ENCODE data around the gene ZC3H15. TPM values are rescaled to one million over a fixed set of nuclear protein-coding genes. Genes with fewer than 3 reads are reported as not detected.

ZC3H15 gene
- total and polyA plus RNA-seq, 2 of the 8 experiments (the other 6 are each of a cell fraction or from before 2014, with no cell fraction given), result 32.0 to 80.8 TPM

DNA sequence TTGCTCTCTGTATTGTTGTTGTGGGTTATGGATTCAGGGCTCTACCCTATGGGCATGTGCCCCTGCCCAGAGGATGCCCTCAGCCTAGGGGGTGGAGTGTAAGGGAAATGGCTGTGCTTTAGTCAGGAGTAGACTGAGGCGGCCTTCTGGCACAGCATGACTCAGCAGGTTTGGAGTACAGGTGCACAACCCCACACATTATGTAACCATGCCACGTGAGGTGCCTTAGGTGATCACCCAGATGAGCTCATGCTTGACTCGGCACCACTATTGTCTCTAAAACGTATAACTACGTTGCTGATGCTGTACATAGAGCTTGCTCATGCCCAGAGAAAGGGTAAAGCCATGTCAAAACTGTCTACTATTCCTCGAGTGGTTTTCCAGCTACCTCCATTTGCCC lies 48.3 kb upstream of the ZC3H15 start:
- ChIA-PET POLR2A (ENCODE audit: partially characterized antibody) (no interaction called here), CTCF (ENCODE audit: partially characterized antibody) (no interaction called here)
- Histone ChIP-seq H3K4me1 (replicated peaks in 1 of 4; ENCODE audit: control insufficient read depth in 3 of 4, insufficient read depth in 4 of 4, low read length in 3 of 4) (no peaks in the 10 kb centered on the region), H3K18ac (ENCODE audit: extremely low read depth, low read length) (no peak overlapping the region), H3K79me1 (ENCODE audit: low read depth, low read length) (no peaks in the 10 kb centered on the region), H3K23me2 (ENCODE audit: low read depth, low read length) (no peaks in the 10 kb centered on the region), H3K4me3 (ENCODE audit: extremely low read depth in 1 of 4, insufficient read depth in 2 of 4, low read depth in 3 of 4, low read length in 4 of 4) (no peak overlapping the region), H3K4me2 (ENCODE audit: insufficient read depth in 1 of 2, low read depth in 2 of 2, low read length in 2 of 2) (no peak overlapping the region), H2BK120ac (replicated peaks; ENCODE audit: low read depth, low read length) (no peak overlapping the region), H4K20me1 (replicated peaks in 1 of 2; ENCODE audit: control insufficient read depth in 1 of 2, insufficient read depth in 2 of 2, low read length in 2 of 2) (no peaks in the 10 kb centered on the region), H4K91ac (replicated peaks; ENCODE audit: insufficient read length, low read length) (no peak overlapping the region), H2AK5ac (ENCODE audit: low read depth, low read length) (no peak overlapping the region), H2BK12ac (ENCODE audit: low read depth, low read length) (no peak overlapping the region), H3K36me3 (ENCODE audit: control insufficient read depth in 2 of 4, insufficient read depth in 4 of 4, low read length in 3 of 4) (0 out of 8 replicates have a peak, but pooled peaks cover 0 to 6% (median 0%) of the 10 kb centered on the region in 4 experiments), H2BK5ac (ENCODE audit: low read depth, low read length) (no peak overlapping the region), H2BK20ac (ENCODE audit: low read length) (no peak overlapping the region), H3K23ac (ENCODE audit: insufficient read length) (no peak overlapping the region), H3K9me3 (ENCODE audit: insufficient read depth in 2 of 2, low read depth in 1 of 2, low read length in 1 of 2) (peaks cover 8 to 12% of the 10 kb centered on the region in 2 experiments; a peak in 2 of 4 replicates), H4K5ac (ENCODE audit: insufficient read length, low read depth, low read length) (no peak overlapping the region), H3K9ac (replicated peaks in 1 of 4; ENCODE audit: extremely low read depth in 1 of 4, low read depth in 3 of 4, low read length in 3 of 4) (no peak overlapping the region), H2AFZ (ENCODE audit: low read length) (no peak overlapping the region), H3K27ac (ENCODE audit: low read depth, low read length) (no peak overlapping the region), H3K56ac (replicated peaks; ENCODE audit: insufficient read length, low read depth, low read length) (no peak overlapping the region), H3K14ac (ENCODE audit: insufficient read length) (no peak overlapping the region), H2BK15ac (ENCODE audit: low read length) (no peak overlapping the region), H4K8ac (ENCODE audit: extremely low read depth, insufficient read depth, low read length) (no peak overlapping the region), H3K27me3 (replicated peaks in 1 of 4; ENCODE audit: control insufficient read depth in 3 of 4, extremely low read depth in 1 of 4, insufficient read depth in 3 of 4, low read length in 3 of 4) (no peaks in the 10 kb centered on the region), H3K79me2 (ENCODE audit: control insufficient read depth in 1 of 2, insufficient read depth in 2 of 2, low read length in 2 of 2) (no peaks in the 10 kb centered on the region), H3K4ac (replicated peaks; ENCODE audit: insufficient read length, low read depth, low read length) (no peak overlapping the region)
- no peak for DNase-seq (ENCODE audit: low read depth in 1 of 2, low spot score in 2 of 2)
- TF ChIP-seq FOSL1 (IDR thresholded peaks at IDR 0.05; ENCODE audit: insufficient read depth, low read depth, low read length) (no peak), EZH2 (IDR thresholded peaks at IDR 0.05; ENCODE audit: low read depth, low read length, severe bottlenecking) (no peak), CHD2 (IDR thresholded peaks at IDR 0.05; ENCODE audit: low read length) (no peak), POLR2A (IDR thresholded peaks at IDR 0.05; ENCODE audit: control extremely low read depth in 1 of 2, low read depth in 2 of 2, low read length in 2 of 2) (no peak), KDM5A (IDR thresholded peaks at IDR 0.05; ENCODE audit: low read length) (no peak), RXRA (IDR thresholded peaks at IDR 0.05; ENCODE audit: insufficient read depth, low read depth, low read length) (no peak), NRF1 (IDR thresholded peaks at IDR 0.05; ENCODE audit: low read depth, low read length) (no peak)
- TF ChIP-seq, protein P1, sequence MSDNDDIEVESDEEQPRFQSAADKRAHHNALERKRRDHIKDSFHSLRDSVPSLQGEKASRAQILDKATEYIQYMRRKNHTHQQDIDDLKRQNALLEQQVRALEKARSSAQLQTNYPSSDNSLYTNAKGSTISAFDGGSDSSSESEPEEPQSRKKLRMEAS (IDR thresholded peaks at IDR 0.05), result no peak
- no peak for FAIRE-seq
- WGBS, 2 experiments (ENCODE audit: extremely low coverage in 1 of 2, insufficient coverage in 1 of 2, insufficient read length in 1 of 2, insufficient replicate concordance in 2 of 2, low coverage in 1 of 2, low lambda C conversion rate in 2 of 2, missing lambda C conversion rate in 1 of 2), result 88% methylated on average over 6 of the region's 6 CpGs; no CpG with 5 or more reads in 1 of the 2 experiments

All from H1 (cell line).